Activated T-cell treated with anti-CD3 and anti-CD28 coated beads for 48 hours (primary cell): ENCODE measurements around the gene VRK2.
"Not testable (repeated sequence)": the region's sequence is repeated elsewhere in the genome, so short reads cannot be mapped to it uniquely, and the experiment has no call there.

ENCODE experiments used
- DNase-seq: peaks from one replicate; pipeline ENCODE4 v3.0.0-alpha.2; 2020; ENCODE audit warnings: low read depth

The VRK2 gene

GRCh38 chr2:58107803-58108710 is 61.5 kb downstream of the VRK2 start:
- no peak for DNase-seq

GRCh38 chr2:58109481-58109880 is 62.9 kb downstream of the VRK2 start:
- no peak for DNase-seq

- DNase-seq: no peak
Observed at GRCh38 chr2:58110765-58111164, 64.2 kb downstream of the VRK2 start.

GRCh38 chr2:58113563-58113962 is 67.0 kb downstream of the VRK2 start:
- DNase-seq: not testable (repeated sequence)

- no peak for DNase-seq
Observed at GRCh38 chr2:58120626-58121229, 74.1 kb downstream of the VRK2 start.

GRCh38 chr2:58122040-58122439 is 75.4 kb downstream of the VRK2 start:
- no peak for DNase-seq

GRCh38 chr2:58122540-58122939 is 75.9 kb downstream of the VRK2 start:
- no peak for DNase-seq

GRCh38 chr2:58127111-58127510 is 80.5 kb downstream of the VRK2 start:
- no peak for DNase-seq

GRCh38 chr2:58130238-58130637 is 83.6 kb downstream of the VRK2 start:
- no peak for DNase-seq

- no peak for DNase-seq
Observed at GRCh38 chr2:58131191-58132011, 84.8 kb downstream of the VRK2 start.

- no peak for DNase-seq
Observed at GRCh38 chr2:58133395-58133794, 86.8 kb downstream of the VRK2 start.

GRCh38 chr2:58135861-58136260 is 89.3 kb downstream of the VRK2 start:
- DNase-seq: no peak

GRCh38 chr2:58137221-58137620 is 90.6 kb downstream of the VRK2 start:
- no peak for DNase-seq

GRCh38 chr2:58137856-58138255 is 91.2 kb downstream of the VRK2 start:
- DNase-seq: no peak

- DNase-seq: no peak
Observed at GRCh38 chr2:58138396-58139030, 91.9 kb downstream of the VRK2 start.

GRCh38 chr2:58140508-58141072 is 94.0 kb downstream of the VRK2 start:
- DNase-seq: no peak

GRCh38 chr2:58145769-58146168 is 99.2 kb downstream of the VRK2 start:
- DNase-seq: not testable (repeated sequence)

GRCh38 chr2:58146707-58147106 is 100.1 kb downstream of the VRK2 start:
- DNase-seq: no peak

GRCh38 chr2:58155160-58155778 is 108.7 kb downstream of the VRK2 start:
- no peak for DNase-seq

- DNase-seq: no peak
Observed at GRCh38 chr2:58156780-58157179, 110.2 kb downstream of the VRK2 start.

GRCh38 chr2:58157754-58158153 is 111.1 kb downstream of the VRK2 start:
- no peak for DNase-seq
